Motor neuron (in vitro differentiated cells): ENCODE measurements around the gene UBAC2. TPM values are rescaled to one million over a fixed set of nuclear protein-coding genes. Genes with fewer than 3 reads are reported as not detected.

Experiments
- total RNA-seq, 8 experiments: library from RNA; unstranded; fragments of 300-600 nt; gene quantifications; 2 replicates each; pipeline versions ENCODE4 v1.2.3 to v1.2.4, GENCODE V29; 2022

UBAC2 gene
- total RNA-seq, 8 experiments from 2014 or later, result 28.5 to 47.7 (median 34.9) TPM

Other genes with a start within 250 kb of the UBAC2 start
- 10 to 100 TPM in 2 of 8 experiments, 1 to 10 TPM in 6; 1.8 to 39.0 (median 4.9) TPM for gene DOCK9, start 222.8 kb upstream of the UBAC2 start, total RNA-seq
- 1 to 10 TPM in 5 of 8 experiments, under 1 TPM in 3; 0.63 to 9.4 (median 1.1) TPM for gene GPR18, start 57.5 kb downstream of the UBAC2 start, total RNA-seq
- gene GPR183, start 106.5 kb downstream of the UBAC2 start, total RNA-seq, result 1 to 10 TPM in 4 of 8 experiments, under 1 TPM in 4; 0.63 to 6.1 (median 1.1) TPM